CD4-positive, alpha-beta T cell treated with Interferon alpha-2 for 1 hour (primary cell): ENCODE results near the gene RGS14.
"Not testable (repeated sequence)": the region's sequence is repeated elsewhere in the genome, so short reads cannot be mapped to it uniquely, and the experiment has no call there.

Experiments
- DNase-seq, 2 donors: peaks; one replicate each; pipeline ENCODE4 v3.0.0-alpha.2; 2020 to 2022

Gene RGS14

DNA sequence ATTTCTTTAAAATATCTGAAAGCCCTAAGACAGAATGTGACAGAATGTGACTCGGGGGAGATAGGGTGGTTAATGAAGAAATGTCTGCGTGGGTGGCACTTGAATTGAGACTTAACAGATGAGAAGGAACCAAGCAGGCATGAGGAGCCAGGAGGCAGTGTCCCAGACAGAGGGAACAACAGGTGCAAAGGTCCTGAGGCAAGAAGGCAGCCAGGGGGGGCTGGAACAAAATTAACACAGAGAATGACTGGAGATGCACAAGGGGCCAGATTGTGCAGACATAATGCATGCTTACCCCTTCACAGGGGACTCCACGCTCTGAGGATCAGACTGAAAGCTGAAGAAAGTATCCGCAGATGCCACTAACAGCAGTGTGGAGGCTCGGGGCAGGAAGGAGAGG is 8.0 kb upstream of the RGS14 start:
- DNase-seq: no peak

DNA sequence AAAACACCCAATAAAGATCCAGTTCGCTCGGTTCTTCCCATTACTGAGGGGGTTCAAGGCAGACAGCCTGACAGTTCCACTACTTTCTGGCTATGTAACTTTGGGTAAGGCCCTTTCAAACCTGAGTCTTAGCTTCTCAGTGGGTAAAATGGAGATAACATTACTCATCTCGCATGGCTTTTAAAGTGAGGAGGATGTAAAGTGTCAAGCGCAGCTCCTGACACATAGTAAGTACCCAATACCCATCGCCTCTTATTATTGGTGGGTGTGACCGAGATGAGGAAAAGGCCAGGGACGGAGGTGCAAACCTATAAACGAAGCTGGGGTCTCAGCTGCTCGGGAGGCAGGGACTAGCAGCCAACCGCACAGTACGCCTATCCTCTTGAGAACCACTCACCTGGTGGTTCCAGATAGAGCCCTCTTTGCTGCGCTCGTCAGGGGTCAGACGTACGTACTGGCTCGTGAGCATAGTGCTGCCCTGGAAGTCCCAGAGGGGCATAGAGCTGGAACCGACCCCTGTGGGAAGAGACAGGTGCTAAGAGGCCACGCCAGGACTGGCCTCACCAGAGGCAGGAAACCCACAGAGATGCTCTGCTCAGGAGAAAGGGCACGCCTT is 6.8 kb upstream of the RGS14 start:
- DNase-seq: no peak

DNA sequence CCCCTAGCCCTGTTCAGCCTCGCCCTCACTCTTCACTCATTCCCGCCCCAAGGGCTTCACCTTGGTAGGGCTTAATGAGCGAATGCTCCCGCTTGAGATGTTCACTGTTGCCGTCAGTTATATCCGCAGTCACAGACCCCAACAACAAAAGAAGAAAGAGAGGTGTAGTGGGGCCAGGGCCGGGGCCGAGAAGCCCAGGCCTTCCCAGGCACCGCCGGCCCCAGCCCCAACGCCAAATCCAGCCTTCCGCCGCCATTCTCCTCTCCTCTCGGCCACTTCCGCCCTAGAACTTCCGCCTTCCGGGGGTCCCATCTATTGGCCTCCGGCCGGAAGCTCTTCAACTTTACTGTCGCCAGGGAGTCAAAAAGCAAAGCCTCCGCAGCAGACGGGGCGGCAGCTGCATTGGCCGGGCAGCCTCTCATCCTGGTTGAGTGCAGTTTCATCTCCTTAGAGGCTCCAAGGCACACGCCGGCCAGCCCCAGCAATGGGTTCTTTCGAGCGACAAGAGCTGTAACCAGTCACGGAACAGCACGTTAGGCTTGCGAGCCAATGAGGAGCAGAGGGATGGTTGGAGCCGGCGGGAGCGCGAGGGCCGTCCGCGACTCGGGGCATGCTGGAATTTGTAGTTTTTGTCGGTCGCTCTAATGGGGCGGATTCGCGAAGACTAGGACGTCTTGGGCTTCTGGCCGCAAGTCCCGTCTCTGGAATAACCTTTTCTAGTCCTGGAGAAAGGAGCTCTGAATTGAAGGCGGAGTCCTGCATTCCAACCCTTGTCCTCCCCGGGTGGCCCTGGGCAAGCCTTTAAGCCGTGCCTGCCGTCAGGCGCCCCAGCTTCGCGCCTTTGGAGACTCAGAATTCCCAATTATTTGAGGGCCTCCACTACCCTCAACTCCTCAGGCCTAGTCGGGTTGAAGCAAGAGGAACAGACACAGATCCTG is 6.1 kb upstream of the RGS14 start, which contains the start of gene LMAN2:
LMAN2 (minus strand) TSS at position 277 of the 938 bp plus-strand sequence; CDS start at position 256, 21 bp downstream.
- DNase-seq: peak; percentile 92 to 94

DNA sequence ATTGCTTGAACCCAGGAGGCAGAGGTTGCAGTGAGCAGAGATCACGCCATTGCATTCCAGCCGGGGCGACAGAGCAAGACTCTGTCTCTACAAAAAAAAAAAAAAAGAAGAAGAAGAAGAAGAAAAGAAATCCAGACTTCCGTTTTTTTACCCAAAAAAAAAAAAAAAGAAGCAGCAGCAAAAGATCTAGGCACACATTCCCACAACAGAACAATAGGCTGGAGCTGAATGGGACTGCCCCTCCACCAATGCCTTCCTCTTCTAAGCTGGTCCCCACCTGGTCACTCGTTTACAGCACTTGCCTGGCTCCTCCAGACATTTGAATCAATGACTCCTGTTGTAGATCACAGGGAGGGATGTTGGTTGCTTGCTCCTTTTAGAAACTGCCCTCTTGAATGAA is 4.6 kb upstream of the RGS14 start:
- DNase-seq: no peak

DNA sequence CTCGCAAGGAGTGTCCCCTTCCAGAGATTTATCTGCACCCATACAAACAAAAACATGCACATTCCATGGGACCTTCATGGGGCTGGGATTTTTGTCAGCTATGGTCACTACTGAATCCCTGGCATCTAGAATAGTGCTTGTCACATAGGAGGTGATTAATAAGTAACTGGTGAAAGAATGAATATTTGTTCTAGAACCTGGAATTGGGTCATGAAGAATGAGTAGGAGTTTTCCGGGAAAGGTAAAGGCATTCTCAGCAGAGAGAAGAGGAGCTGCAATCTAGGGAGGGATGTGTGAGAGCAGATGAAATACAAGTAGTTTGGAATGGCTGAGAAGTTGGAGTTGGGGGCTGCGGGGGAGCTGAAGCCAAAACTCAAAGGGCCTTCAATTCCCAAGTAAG is 3.5 kb upstream of the RGS14 start:
- DNase-seq: no peak

DNA sequence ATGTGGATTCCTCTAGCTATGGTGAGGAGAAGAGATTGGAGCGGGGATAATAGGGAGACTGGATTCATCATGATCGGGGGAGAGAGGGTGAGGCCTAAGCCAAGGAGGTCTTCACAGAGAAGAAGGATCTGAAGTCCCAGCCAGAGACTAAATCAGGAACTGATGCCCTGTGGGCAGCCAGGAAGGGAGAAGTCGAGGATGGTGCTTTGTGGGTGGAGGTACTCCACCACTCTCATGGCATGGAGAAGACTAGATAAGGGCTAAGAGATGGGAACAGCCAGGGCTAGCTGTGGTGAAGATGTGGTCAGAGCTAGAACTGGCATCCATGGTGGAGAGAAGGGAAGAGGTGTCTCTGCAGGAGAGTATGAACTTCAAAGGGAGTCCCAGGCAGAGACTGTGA is 3.0 kb upstream of the RGS14 start:
- DNase-seq: no peak

DNA sequence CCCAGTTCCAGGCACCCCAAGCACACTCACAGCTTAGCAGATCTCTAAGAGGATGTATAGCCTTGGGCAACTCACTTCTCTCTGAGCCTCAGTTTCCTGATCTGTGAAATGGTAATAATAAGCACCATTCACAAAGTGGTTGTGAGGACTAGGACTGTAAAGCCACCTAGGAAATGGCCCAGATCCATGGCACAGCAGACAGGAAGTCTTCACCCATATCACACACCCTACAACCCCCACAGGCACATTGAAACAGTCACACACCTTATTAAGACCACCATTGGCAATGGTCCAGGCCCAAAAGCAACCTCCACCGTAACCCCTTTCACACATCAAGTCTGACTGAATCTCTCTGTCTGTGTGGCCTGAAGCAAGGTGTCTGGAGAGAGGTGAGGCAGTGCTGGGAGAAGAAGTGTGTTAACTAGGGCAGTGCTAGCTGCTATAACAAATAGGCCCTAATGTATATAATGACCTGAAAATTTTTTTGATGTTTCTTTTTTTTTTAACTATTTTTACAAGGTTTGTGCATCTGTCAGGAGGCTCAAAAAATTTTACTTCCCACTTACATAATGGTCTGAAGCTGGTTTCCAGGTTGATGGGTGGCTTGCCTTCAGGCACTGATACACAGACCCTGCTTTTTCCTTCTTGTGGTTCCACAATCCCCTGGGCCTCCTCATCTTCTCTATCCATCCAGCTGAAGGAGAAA is 2.4 kb upstream of the RGS14 start:
- DNase-seq: no peak

DNA sequence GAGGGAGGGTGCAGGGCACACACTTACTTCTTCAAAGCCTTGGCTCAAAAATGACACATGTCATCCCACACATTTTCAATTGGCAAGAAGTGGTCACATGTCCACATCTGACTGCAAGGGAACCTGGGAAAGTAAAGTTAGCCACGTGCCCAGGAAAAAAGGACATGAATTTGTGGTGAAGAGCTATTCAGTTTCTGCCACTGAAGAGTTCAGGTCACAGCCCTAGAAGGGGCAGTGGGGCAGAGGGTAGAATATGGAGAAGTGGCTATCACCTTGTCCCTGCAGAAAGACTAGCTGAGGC is 1.9 kb upstream of the RGS14 start:
- DNase-seq: no peak

DNA sequence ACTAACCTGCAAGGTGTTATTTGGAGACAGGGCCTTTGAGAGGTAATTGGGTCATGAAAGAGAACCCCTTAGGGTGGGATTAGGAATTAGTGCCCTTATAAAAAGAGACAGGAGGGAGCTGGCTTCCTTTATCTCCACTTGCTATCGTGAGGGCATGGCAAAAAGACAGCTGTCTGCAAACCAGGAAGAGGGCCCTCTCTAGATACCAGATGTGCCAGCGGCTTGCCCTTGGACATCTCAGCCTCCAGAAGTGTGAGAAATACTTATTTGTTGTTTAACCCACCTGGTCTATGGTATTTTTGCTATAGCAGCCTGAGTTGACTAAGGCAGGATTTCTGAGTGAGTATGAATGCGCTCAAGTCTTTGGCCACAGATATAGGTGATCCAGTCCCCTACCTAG is 978 bp upstream of the RGS14 start:
- no peak for DNase-seq

DNA sequence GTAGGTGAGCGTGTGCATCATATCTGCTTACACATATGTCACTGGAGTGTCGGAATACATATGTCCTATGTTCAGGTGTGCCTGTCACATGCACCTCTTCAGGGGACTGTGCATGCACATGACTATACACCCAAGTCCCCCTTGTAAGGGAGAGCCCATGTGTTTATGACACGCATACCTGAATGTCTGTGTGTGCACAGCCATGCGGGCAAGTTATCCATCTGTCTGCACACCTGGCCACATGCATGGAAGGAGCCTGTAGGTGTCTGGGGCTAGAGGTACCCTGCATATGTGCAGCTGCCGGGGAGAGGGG is 622 bp upstream of the RGS14 start:
- no peak for DNase-seq

DNA sequence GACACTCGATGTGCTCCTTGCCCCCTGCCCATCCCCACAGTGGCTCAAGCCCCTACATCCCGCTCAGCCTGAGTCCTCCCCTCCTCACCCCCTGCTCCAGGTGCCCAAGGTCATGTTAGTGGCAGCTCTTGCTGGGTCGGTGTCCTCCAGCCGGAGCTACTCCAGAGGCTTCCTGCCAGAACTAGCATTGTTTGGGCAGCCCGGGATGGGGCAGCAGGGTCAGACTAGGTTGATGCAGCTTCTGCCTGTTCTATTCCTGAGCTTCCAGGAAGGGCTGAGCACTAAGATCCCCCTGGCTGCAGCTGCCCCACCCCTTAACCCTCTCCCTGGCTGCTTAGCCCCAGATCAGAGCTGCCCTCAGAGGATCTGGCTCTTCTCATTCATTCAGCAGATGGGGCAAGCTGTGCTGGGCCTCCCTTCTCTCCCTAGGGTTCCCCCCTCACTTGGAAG is 671 bp downstream of the RGS14 start:
- no peak for DNase-seq

DNA sequence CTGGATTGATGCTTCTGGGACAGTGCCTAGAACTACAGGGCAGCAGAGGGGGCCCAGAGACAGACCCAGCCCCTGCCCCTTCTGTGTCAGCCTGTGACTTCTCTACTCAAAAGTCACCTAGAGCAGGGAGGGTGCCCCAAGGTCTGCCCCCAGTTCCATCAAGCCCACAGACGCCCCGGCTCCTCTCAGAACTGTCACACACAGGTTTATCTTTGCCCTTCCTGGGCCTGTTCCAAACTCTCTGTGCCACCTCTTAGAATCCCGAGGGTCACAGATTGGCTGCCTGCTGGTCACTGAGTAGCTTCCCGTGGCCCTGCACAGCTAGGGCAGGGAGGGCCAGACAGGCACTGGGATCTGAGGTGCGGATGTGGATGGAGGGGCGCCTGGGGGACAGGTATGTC is 1.7 kb downstream of the RGS14 start:
- no peak for DNase-seq

DNA sequence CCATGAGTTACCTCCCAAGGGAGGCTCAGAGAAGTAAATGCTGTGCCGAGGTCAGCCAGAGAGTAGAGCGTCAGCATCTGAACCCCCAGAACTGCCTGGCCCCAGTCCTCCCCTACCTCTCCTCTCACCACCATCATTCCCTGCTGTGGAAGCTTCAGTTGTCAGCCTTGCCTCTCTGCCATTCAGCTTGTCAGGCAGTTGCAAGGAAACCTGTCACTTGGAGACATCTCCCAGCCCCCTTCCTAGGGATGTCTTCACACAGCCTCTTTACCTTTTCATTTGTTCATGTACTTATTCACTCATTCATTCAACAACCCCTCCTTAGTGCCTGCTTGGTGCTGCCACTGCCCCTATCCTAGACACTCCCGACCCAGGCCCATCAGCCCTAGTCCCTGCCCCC is 2.1 kb downstream of the RGS14 start:
- DNase-seq: no peak

DNA sequence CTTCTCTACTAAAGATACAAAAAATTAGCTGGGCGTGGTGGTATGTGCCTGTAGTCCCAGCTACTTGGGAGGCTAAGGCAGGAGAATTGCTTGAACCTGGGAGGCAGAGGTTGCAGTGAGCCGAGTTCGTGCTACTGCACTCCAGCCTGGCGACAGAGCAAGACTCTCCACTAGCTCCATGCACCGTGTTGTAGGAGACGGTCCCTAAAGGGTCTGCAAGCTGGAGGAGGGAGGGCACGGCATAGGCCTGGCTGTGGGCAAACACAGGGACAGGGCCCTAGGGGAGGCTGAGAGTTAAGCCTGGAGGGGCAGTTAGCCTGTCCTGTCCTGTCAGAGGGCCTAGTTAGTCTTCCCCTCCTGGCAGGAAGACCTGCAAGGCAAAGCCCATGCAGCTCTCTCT is 3.0 kb downstream of the RGS14 start:
- DNase-seq: not testable (repeated sequence)

DNA sequence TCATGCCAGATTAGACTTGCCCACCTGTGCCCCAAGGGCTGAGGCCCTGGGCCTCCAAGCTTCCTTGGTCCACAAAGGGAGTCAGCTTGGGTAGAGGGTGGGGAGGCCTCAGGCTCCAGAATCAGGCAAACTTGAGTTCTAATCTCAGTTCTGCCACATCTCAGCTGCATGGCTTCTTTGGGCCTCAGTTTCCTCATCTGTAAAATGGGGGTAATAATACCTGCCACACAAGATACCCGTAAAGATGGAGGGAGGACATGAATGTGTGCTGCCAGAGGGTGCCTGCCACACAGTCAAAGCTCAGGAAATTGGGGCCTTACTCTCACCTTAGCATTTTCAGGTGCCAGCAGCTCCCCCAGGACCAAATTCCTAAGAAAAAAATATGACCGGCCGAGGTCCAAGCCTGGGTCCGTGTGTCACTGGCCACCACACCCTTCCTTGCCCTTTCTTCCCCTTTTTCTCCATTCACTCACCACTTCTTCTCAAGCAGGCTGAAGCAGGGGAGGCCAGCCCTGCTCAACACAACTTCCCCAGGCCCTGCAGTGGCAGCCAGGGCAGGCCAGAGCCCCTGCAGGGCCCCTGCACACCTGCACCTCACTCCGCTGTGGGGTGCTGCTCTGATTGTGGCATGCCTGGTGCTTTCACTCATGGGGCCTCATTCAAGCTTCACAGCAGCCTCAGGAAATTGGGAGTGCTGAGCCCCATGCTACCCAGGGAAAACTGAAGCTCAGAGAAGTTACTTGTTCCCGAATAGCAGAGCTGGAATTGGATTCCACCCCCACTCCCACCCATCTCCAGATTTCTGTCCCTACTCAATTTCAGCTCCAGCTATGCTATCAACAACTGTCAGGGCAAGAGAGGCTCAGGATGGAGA is 3.9 kb downstream of the RGS14 start:
- DNase-seq: peak in 1 of 2 donors; percentile 33

DNA sequence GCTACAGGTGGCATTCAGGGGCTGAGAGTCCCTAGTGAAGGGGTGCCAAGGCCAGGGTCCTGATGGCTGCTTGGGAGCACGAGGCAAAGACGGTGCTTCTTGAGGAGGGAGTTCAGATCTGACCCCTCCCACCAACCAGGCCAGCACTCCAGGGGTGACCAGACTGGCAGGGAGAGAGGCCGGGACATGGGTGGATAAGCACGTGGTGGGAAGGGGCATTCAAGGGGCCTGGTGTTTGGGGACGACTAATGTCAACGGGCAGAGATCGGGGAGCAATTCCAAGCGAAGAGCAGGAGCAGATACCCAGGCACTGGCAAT is 4.5 kb downstream of the RGS14 start:
- DNase-seq: no peak

DNA sequence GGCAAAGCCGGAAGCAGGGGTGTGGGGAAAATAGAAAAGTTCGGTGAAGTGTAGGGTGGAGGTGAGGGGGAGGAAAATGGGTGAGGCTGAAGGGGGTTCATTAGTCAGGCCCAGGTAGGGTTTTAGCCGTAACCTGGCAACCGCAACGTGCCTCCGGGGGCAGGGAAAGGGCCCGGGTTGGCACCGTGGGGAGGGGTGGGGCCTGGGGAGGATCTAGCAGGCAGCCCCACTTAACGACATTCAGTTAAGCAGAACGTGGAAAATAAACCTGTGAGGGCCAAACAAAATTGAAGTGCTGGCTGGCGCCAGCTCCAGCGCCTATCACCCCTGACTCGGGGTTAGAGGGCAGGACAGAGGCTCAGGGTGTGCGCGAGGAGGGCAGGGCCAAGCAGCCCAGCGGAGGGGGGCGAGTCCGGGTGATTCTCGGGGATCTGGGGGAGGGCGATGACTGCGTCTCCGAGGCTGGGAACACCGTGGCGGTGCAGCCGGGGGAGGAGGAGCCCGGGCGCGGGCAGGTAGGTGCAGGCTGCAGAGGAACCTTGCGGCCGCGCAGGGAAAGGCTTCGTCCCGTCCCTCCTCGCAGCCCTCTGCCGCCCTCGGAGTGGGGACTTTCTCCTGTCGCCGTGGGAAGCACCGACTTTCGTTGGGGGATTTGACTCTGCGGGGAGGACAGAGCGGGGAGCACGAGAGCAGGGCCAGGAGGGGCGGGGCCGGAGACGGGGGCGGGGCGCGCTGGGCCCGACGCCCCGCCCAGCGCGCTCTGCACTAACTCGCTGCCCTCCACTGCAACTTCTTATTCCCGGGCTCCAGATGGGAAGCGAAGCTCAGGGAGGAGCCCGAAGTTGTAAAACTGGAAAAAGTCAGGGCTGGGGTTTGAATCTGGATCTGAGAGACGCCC is 5.1 kb downstream of the RGS14 start:
- DNase-seq: peak; percentile 64 to 82

DNA sequence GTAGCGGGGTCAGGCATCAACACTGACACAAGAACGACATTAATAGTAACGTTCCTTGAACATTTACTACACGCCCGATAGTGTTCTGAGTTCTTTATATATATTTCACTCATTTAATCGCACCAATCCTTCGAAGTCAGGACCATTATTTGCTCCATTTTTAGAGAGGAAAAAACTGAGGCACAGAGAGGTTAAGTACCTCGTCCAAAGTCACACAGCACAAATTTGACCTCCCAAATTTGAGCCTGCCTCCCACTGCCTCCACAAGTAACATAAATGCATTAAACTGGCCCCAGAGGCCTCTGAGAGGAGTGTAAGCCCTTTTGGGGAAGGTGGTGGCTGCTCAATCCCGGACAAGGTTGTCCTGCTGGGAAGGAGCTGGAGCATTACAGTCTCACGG is 5.8 kb downstream of the RGS14 start:
- DNase-seq: no peak

DNA sequence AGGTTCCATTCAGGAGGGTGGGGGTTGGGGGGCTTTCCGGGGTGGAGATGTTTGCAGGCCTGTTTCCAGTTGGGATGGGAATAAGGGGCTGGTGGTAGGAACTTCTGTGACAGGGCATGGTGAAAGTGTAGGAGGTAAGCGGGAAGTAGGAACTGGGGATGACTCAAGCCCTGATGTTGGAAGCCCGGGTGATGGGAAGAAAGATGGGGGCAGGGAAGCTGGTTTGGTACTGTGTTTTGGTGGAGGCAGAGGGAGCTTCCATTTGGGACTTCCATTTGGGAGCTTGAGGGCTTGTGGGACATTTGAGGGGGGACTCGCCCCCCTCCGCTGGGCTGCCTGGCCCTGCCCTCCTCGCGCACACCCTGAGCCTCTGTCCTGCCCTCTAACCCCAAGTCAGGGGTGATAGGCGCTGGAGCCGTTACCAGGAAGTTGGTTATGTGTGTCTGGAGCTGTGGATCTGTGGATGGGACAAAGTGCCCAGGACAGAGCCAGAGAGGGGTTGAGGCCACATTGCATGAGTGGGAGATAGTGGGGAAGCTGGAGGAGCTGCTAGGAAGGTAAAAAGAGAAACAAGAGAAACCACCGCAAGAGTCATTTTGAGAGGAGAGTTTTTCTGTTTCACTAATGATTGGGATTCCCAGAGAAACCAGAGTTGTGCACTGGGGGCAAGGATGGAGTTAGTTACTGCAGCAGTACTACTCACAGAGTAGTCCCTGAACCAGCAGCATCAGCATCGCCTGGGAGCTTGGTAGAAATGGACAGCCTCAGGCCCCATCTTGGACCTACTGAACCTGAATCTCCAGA is 6.6 kb downstream of the RGS14 start:
- no peak for DNase-seq

DNA sequence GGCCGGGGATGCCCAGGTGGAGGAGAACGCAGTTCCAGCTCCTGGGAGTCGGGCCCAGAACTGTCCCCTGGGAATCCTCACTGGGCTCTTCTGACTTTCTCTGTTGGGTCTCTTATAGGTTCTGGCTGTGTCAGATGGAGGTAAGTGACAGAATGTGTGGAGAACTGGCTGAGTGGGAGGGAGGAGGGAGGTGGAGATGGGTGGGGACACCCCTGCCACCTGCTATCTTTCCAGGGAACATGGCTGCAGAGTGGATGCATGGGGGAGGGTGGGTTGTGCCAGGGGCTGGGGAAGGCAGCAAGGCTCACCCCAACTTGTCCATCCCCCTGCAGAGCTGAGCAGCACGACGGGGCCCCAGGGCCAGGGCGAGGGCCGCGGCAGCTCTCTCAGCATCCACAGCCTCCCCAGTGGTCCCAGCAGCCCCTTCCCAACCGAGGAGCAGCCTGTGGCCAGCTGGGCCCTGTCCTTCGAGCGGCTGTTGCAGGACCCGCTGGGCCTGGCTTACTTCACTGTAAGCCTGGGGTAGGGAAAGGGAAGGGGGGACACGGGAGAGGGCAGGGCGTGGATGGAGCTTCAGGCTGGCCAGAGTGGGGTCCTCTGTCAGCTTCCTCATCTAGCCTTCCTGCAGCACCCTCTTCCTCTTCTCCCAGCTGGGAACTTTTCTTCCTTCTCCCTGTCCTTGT is 8.3 kb downstream of the RGS14 start:
- DNase-seq: no peak
